GM10847 (cell line): ENCODE measurements around the gene PRKAG2.

Experiments
- POLR2A ChIP-seq: IDR thresholded peaks from 2 replicates; pipeline ENCODE4 v1.6.1; 2011; ENCODE audit not compliant: insufficient read length; ENCODE audit errors: extremely low read depth

The PRKAG2 gene

GRCh38 chr7:151735186-151735850 lies 141.6 kb downstream of the PRKAG2 start:
- no peak for TF ChIP-seq POLR2A

GRCh38 chr7:151732834-151733592 lies 143.9 kb downstream of the PRKAG2 start:
- no peak for TF ChIP-seq POLR2A

GRCh38 chr7:151732292-151732691 lies 144.6 kb downstream of the PRKAG2 start:
- no peak for TF ChIP-seq POLR2A

GRCh38 chr7:151731022-151731441 lies 145.9 kb downstream of the PRKAG2 start:
- no peak for TF ChIP-seq POLR2A

GRCh38 chr7:151730591-151730990 lies 146.3 kb downstream of the PRKAG2 start:
- no peak for TF ChIP-seq POLR2A

- no peak for TF ChIP-seq POLR2A
These were observed 147.4 kb downstream of the PRKAG2 start for GRCh38 chr7:151729521-151729921.

- no peak for TF ChIP-seq POLR2A
These were observed 148.2 kb downstream of the PRKAG2 start for GRCh38 chr7:151728746-151729145.

GRCh38 chr7:151728286-151728660 lies 148.6 kb downstream of the PRKAG2 start:
- no peak for TF ChIP-seq POLR2A

- no peak for TF ChIP-seq POLR2A
These were observed 149.2 kb downstream of the PRKAG2 start for GRCh38 chr7:151727579-151728285.

- TF ChIP-seq POLR2A: no peak
These were observed 150.0 kb downstream of the PRKAG2 start for GRCh38 chr7:151726652-151727578.

- no peak for TF ChIP-seq POLR2A
These were observed 150.9 kb downstream of the PRKAG2 start for GRCh38 chr7:151725844-151726651.

- no peak for TF ChIP-seq POLR2A
These were observed 151.9 kb downstream of the PRKAG2 start for GRCh38 chr7:151724920-151725584.

GRCh38 chr7:151724250-151724915 lies 152.5 kb downstream of the PRKAG2 start:
- no peak for TF ChIP-seq POLR2A
